Esophagus squamous epithelium (tissue), 4 donors: ENCODE measurements around the gene IRX3.

Experiments
- CTCF ChIP-seq, 6 experiments: fragments of 450-650 bp in 4 of 6; fragments of 200-600 bp in 2 of 6; sonication (generic) in 2 of 6; IDR thresholded peaks; one replicate each; pipeline ENCODE4 v1.5.1; 2016 to 2019; ENCODE audit warnings: antibody characterized with exemption in 6 of 6, mild to moderate bottlenecking in 4 of 6, moderate library complexity in 4 of 6
- POLR2A ChIP-seq, 4 donors: fragments of 450-650 bp; IDR thresholded peaks; one replicate each; pipeline ENCODE4 v1.6.1; 2017; ENCODE audit warnings: antibody characterized with exemption in 4 of 4, mild to moderate bottlenecking in 4 of 4, moderate library complexity in 3 of 4

GRCh38 chr16:54268340-54268739 lies 18.2 kb downstream of the IRX3 start:
- TF ChIP-seq CTCF (IDR thresholded peaks at IDR 0.05) (no peak), POLR2A (IDR thresholded peaks at IDR 0.05) (no peak)
